Kidney (tissue), 14 donors: ENCODE results near the gene SOCS3. TPM values are rescaled to one million over a fixed set of nuclear protein-coding genes. Genes with fewer than 3 reads are reported as not detected.

Experiments
- DNase-seq, 5 donors: peaks; one replicate each; pipeline ENCODE4 v3.0.0-alpha.2; 2013 to 2020
- FAIRE-seq: peaks from 2 replicates; lab custom pipeline; 2012; peaks lifted over from hg19 to GRCh38; lab: Jason Lieb, UNC
- H3K27ac ChIP-seq, 2 donors: one replicate each; pipeline ENCODE4 v1.7.0; 2013; ENCODE audit warnings: low read depth in 2 of 2, low read length in 2 of 2, inconsistent platforms in 1 of 2
- H3K27me3 ChIP-seq: one replicate; pipeline ENCODE4 v1.7.1; 2013; ENCODE audit warnings: low read length, inconsistent platforms; ENCODE audit not compliant: control insufficient read depth, insufficient read depth
- H3K36me3 ChIP-seq, 3 donors: one replicate each; pipeline versions ENCODE4 v1.7.0 to v1.7.1; 2013; ENCODE audit warnings: low read length in 3 of 3, control low read depth in 1 of 3, inconsistent platforms in 1 of 3; ENCODE audit not compliant: insufficient read depth in 3 of 3, control insufficient read depth in 2 of 3
- H3K4me1 ChIP-seq, 3 donors: one replicate each; pipeline versions ENCODE4 v1.7.0 to v1.7.1; 2013; ENCODE audit warnings: low read length in 3 of 3, inconsistent platforms in 1 of 3, low read depth in 1 of 3; ENCODE audit not compliant: control insufficient read depth in 2 of 3, insufficient read depth in 2 of 3
- H3K4me3 ChIP-seq, 3 donors: one replicate each; pipeline versions ENCODE4 v1.7.0 to v1.8.1; 2013; ENCODE audit warnings: low read length in 3 of 3, control low read depth in 1 of 3, inconsistent platforms in 1 of 3
- H3K9ac ChIP-seq, 3 donors: one replicate each; pipeline versions ENCODE4 v1.7.0 to v1.7.1; 2013; ENCODE audit warnings: low read length in 3 of 3, control low read depth in 1 of 3, inconsistent platforms in 1 of 3
- H3K9me3 ChIP-seq, 3 donors: one replicate each; pipeline versions ENCODE4 v1.7.0 to v1.7.1; 2013; ENCODE audit warnings: low read length in 3 of 3, control low read depth in 1 of 3, inconsistent platforms in 1 of 3; ENCODE audit not compliant: control insufficient read depth in 2 of 3, insufficient read depth in 1 of 3
- CTCF ChIP-seq: IDR thresholded peaks from 3 replicates; pipeline ENCODE4 v1.5.1; 2012; ENCODE audit warnings: mild to moderate bottlenecking, moderate library complexity, borderline replicate concordance; ENCODE audit not compliant: insufficient read depth; ENCODE audit errors: extremely low read depth
- intact Hi-C: fragments of 100-400 bp; cut with DNase I; formaldehyde crosslinking; loops from one replicate; pipeline ENCODE4 v1.11.1; 2022
- polyA plus RNA-seq: library from polyadenylated mRNA; stranded (reverse); fragments of 350-450 nt; fragmentation: Illumina TruSeq; extraction: RNeasy Lipid Tissue Mini Kit (QIAGEN cat#74804); gene quantifications from one replicate; pipeline ENCODE4 v1.2.3, GENCODE V29; 2014; ENCODE audit warnings: low read depth, low replicate concordance; ENCODE audit not compliant: insufficient read depth
- total RNA-seq: library from RNA; stranded (reverse); fragmentation: NEBNext Ultra II Directional; extraction: Animal tissue kit (Norgen Biotek cat#: 25700); gene quantifications from one replicate; pipeline ENCODE4 v1.2.1, GENCODE V29; 2021
- donor health status: control.
- donor health status: control.
- donor health status: control.
- donor health status: control.
- donor health status: control.
- donor health status: DM: yes; HTN: yes; CAD: no.
- donor health status: Normal renal cell carcinoma (clear cell type).

SOCS3 gene
- total and polyA plus RNA-seq, 2 donors from 2014 or later, result 31.2 to 110 TPM

DNA sequence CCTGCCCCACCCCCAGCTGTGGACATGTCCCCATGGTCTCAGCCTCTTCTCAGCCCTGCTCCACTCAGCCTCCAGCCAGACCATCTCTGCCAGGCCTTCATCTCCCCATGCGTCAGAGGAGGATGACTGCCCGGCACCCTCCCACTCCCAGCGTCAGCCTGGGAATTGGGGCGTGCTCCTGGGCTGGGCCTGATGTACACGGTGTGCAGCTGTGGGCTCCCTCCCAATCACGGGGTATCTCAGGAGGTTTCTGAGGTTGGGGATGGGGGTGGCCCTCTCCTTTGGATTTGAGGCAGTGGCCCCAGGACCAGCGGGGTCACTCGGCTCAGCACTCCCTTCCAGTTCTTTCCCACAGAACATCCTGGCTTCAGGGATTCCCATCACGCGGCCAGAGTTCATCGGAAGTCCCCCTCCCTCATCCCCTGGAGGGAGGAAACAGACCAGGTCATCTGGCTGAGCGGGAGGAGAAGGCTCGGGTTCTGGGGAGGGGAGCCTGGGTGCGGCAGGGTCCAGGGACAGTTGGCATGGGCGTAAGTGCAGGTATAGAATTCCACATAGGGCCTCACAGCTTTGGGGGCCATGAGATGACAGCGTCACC, 36.9 kb downstream of the SOCS3 start:
- peak overlapping the region in 1 of 2 donors; percentile 20 for H3K27ac ChIP-seq
- peak in 2 of 5 donors; percentile 67 to 69 for DNase-seq
- no peak for TF ChIP-seq CTCF
- FAIRE-seq, result no peak
- no peaks in the 10 kb centered on the region for H3K27me3 ChIP-seq
- H3K9ac ChIP-seq, result no peak overlapping the region
- H3K4me3 ChIP-seq, result no peak overlapping the region
- H3K9me3 ChIP-seq, result no peaks in the 10 kb centered on the region
- H3K36me3 ChIP-seq, result no peaks in the 10 kb centered on the region
- peaks cover 2 to 7% (median 5%) of the 10 kb centered on the region in 3 donors for H3K4me1 ChIP-seq
- intact Hi-C loops, result no loop called here

GRCh38 chr17:78322327-78322857, 37.5 kb downstream of the SOCS3 start:
- H3K36me3 ChIP-seq, result no peaks in the 10 kb centered on the region
- no peaks in the 10 kb centered on the region for H3K27me3 ChIP-seq
- intact Hi-C loops, result no loop called here
- H3K4me3 ChIP-seq, result no peak overlapping the region
- peaks cover 3 to 11% (median 9%) of the 10 kb centered on the region in 3 donors for H3K4me1 ChIP-seq
- TF ChIP-seq CTCF, result no peak
- peak in 1 of 5 donors; percentile 61 for DNase-seq
- no peak overlapping the region for H3K9ac ChIP-seq
- no peaks in the 10 kb centered on the region for H3K9me3 ChIP-seq
- FAIRE-seq, result no peak
- H3K27ac ChIP-seq, result peak overlapping the region in 1 of 2 donors; percentile 20

DNA sequence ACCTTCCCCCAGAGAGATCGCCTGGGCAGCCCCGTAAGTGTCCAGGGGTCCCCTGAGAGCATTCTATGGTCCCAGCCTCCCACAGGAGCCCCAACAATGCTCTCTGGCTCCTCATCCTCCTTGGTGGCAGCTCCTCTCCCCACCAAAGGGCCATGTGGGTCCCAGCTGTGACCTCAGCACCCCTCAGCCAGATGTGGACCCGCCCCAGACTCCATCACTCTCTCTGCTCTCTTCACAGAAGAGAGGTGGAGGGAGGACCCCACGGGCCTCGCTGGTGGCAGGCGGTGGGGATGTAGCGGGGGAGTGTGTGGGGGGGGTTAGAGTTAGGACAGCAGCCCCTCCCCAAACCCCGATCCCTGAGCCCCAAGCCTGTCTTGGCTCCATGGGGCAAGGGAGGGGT, 41.0 kb downstream of the SOCS3 start:
- H3K27ac ChIP-seq, result no peak overlapping the region
- no peaks in the 10 kb centered on the region for H3K27me3 ChIP-seq
- FAIRE-seq (no peak), DNase-seq (no peak)
- H3K36me3 ChIP-seq, result no peaks in the 10 kb centered on the region
- intact Hi-C loops, result no loop called here
- no peak for TF ChIP-seq CTCF
- H3K9me3 ChIP-seq, result no peaks in the 10 kb centered on the region
- H3K9ac ChIP-seq, result no peak overlapping the region
- H3K4me1 ChIP-seq, result peaks cover 5 to 20% (median 16%) of the 10 kb centered on the region in 3 donors
- no peak overlapping the region for H3K4me3 ChIP-seq
